ENCODE data around the gene HTR4. TPM values are rescaled to one million over a fixed set of nuclear protein-coding genes. Genes with fewer than 3 reads are reported as not detected.

HTR4 gene
- total RNA-seq, 1 experiment from 2014 or later = not detected

- Histone ChIP-seq H4K91ac (ENCODE audit: insufficient read length, low read depth, low read length) (no peak overlapping the region), H3T11ph (ENCODE audit: low read length) (no peak overlapping the region), H4K5ac (ENCODE audit: insufficient read length, low read depth, low read length) (no peak overlapping the region), H3K9me3 (ENCODE audit: control insufficient read depth, low read depth, low read length) (no peaks in the 10 kb centered on the region), H3K79me1 (ENCODE audit: insufficient read depth, low read depth, low read length, poor library complexity, severe bottlenecking) (no peaks in the 10 kb centered on the region), H3K18ac (ENCODE audit: insufficient read length, low read depth, low read length) (no peak overlapping the region), H3K23me2 (ENCODE audit: insufficient read length, low read depth, low read length, poor library complexity, severe bottlenecking) (no peaks in the 10 kb centered on the region), H3K27ac (ENCODE audit: insufficient read length, low read depth, low read length) (no peak overlapping the region), H2AK5ac (ENCODE audit: insufficient read length, low read length) (no peak overlapping the region), H2AFZ (ENCODE audit: low read length) (no peak overlapping the region), H3K4ac (ENCODE audit: low read depth, low read length) (no peak overlapping the region), H3K4me1 (ENCODE audit: insufficient read depth, low read length) (no peaks in the 10 kb centered on the region; the same call in 1 of the 2 replicates), H3K9ac (ENCODE audit: extremely low read depth, insufficient read length, low read length) (no peak overlapping the region), H2BK120ac (ENCODE audit: low read depth, low read length, poor library complexity, severe bottlenecking) (no peak overlapping the region), H3K79me2 (ENCODE audit: insufficient read depth, low read length) (no peaks in the 10 kb centered on the region), H3K23ac (ENCODE audit: insufficient read length, low read depth, low read length) (no peak overlapping the region), H2BK5ac (ENCODE audit: insufficient read length, low read length) (no peak overlapping the region), H3K4me2 (ENCODE audit: insufficient read depth, insufficient read length, low read length) (peak overlapping the region; percentile 29), H4K20me1 (ENCODE audit: control insufficient read depth, insufficient read depth, insufficient read length) (no peaks in the 10 kb centered on the region), H3K27me3 (ENCODE audit: insufficient read depth, low read length) (peaks cover 17% of the 10 kb centered on the region; the same call in 1 of the 2 replicates), H2BK12ac (ENCODE audit: insufficient read length, low read depth, low read length) (no peak overlapping the region), H2BK20ac (ENCODE audit: low read depth, low read length, poor library complexity, severe bottlenecking) (no peak overlapping the region), H3K56ac (ENCODE audit: insufficient read length, low read depth, low read length) (no peak overlapping the region), H2BK15ac (ENCODE audit: low read depth, low read length) (no peak overlapping the region), H4K8ac (replicated peaks; ENCODE audit: insufficient read length, low read depth, low read length) (no peak overlapping the region), H3K14ac (ENCODE audit: insufficient read depth, low read length) (no peak overlapping the region)
- Mint-ChIP-seq H3K27me3 (ENCODE audit: low read depth) (peaks cover 67% of the 10 kb centered on the region), H3K36me3 (ENCODE audit: insufficient read depth in 1 of 3, low read depth in 3 of 3) (no peaks in the 10 kb centered on the region), H3K4me3 (peak overlapping the region; percentile 55 to 81), H3K27ac (no peak overlapping the region), H3K9me3 (no peaks in the 10 kb centered on the region), H3K4me1 (peaks cover 4 to 6% of the 10 kb centered on the region in 2 experiments; a peak in 3 of 4 replicates)
- TF ChIP-seq CTCF (conservative IDR thresholded peaks at IDR 0.05) = no peak
- WGBS (ENCODE audit: extremely low coverage, insufficient read length, low lambda C conversion rate) = no CpG with 5 or more reads among the region's 11 CpGs
- no peak for DNase-seq
Observed at GRCh38 chr5:148653291-148653835, 964 bp downstream of the HTR4 start.
